Measurements from ENCODE around the gene ABHD17A. TPM values are rescaled to one million over a fixed set of nuclear protein-coding genes. Genes with fewer than 3 reads are reported as not detected.

Gene ABHD17A
- total and polyA plus RNA-seq, 2 of the 8 experiments (the other 6 are each of a cell fraction or from before 2014, with no cell fraction given), result 41.2 to 87.4 TPM

DNA sequence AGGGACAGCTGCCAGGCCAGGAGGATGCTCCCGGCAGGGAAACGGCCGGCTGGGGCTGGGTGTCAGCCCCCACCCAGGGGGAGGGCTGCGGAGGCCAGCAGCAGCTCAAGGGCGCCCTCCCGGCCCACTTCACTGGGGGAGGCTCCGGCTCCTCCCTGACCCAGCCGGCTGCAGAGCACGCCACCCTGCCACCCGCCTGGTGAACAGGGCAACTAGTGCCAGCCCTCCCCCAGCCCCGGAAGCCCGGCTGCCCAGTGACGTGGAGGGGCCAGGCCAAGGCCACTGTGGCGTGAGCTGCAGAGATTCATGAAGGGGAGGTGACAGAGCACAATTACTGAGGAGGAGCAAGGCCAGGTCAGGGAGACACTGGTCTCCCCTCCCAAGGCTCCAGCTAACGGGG lies 51.8 kb downstream of the ABHD17A start:
- FAIRE-seq, result no peak
- peaks cover 9 to 21% of the 10 kb centered on the region in 2 experiments for H4K20me1 ChIP-seq (replicated peaks in 1 of 2; ENCODE audit: control insufficient read depth in 1 of 2, insufficient read depth in 2 of 2, low read length in 2 of 2)
- TF ChIP-seq ASH2L (IDR thresholded peaks at IDR 0.05; ENCODE audit: low read length) (no peak), HDAC6 (IDR thresholded peaks at IDR 0.05; ENCODE audit: low read depth, low read length) (no peak), TCF12 (IDR thresholded peaks at IDR 0.05; ENCODE audit: low read depth, low read length) (no peak), EGR1 (IDR thresholded peaks at IDR 0.05; ENCODE audit: borderline replicate concordance, low read depth, low read length) (no peak), CEBPB (IDR thresholded peaks at IDR 0.05; ENCODE audit: low read depth, low read length) (no peak), SIN3A (conservative IDR thresholded peaks at IDR 0.05 in 1 of 2, IDR thresholded peaks at IDR 0.05 in 1 of 2; ENCODE audit: low read depth in 1 of 2, low read length in 2 of 2) (no peak), ZNF274 (IDR thresholded peaks at IDR 0.05; ENCODE audit: borderline replicate concordance, extremely low read depth, low read length) (no peak), BRCA1 (IDR thresholded peaks at IDR 0.05; ENCODE audit: low read depth, low read length) (no peak), SUZ12 (IDR thresholded peaks at IDR 0.05; ENCODE audit: low read length) (no peak), CTBP2 (IDR thresholded peaks at IDR 0.05; ENCODE audit: borderline replicate concordance, insufficient read depth, insufficient read length, low read length) (no peak)
- TF ChIP-seq, protein P1, sequence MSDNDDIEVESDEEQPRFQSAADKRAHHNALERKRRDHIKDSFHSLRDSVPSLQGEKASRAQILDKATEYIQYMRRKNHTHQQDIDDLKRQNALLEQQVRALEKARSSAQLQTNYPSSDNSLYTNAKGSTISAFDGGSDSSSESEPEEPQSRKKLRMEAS (IDR thresholded peaks at IDR 0.05), result no peak
- TF ChIP-seq, protein P2, sequence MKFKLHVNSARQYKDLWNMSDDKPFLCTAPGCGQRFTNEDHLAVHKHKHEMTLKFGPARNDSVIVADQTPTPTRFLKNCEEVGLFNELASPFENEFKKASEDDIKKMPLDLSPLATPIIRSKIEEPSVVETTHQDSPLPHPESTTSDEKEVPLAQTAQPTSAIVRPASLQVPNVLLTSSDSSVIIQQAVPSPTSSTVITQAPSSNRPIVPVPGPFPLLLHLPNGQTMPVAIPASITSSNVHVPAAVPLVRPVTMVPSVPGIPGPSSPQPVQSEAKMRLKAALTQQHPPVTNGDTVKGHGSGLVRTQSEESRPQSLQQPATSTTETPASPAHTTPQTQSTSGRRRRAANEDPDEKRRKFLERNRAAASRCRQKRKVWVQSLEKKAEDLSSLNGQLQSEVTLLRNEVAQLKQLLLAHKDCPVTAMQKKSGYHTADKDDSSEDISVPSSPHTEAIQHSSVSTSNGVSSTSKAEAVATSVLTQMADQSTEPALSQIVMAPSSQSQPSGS (IDR thresholded peaks at IDR 0.05; ENCODE audit: low read length), result no peak

More for the DNA sequence above, 51.8 kb downstream of the ABHD17A start:
- Histone ChIP-seq H4K91ac (replicated peaks; ENCODE audit: insufficient read length, low read length) (no peak overlapping the region), H2AK5ac (ENCODE audit: low read depth, low read length) (no peak overlapping the region), H2BK5ac (ENCODE audit: low read depth, low read length) (no peak overlapping the region), H4K5ac (ENCODE audit: insufficient read length, low read depth, low read length) (no peak overlapping the region), H3K9ac (replicated peaks in 1 of 4; ENCODE audit: extremely low read depth in 1 of 4, low read depth in 3 of 4, low read length in 3 of 4) (no peak overlapping the region), H3K4ac (replicated peaks; ENCODE audit: insufficient read length, low read depth, low read length) (no peak overlapping the region), H2BK120ac (replicated peaks; ENCODE audit: low read depth, low read length) (no peak overlapping the region), H3K14ac (ENCODE audit: insufficient read length) (no peak overlapping the region), H2AFZ (ENCODE audit: low read length) (no peak overlapping the region), H2BK15ac (ENCODE audit: low read length) (no peak overlapping the region), H4K8ac (ENCODE audit: extremely low read depth, insufficient read depth, low read length) (no peak overlapping the region), H3K27me3 (replicated peaks in 1 of 4; ENCODE audit: control insufficient read depth in 3 of 4, extremely low read depth in 1 of 4, insufficient read depth in 3 of 4, low read length in 3 of 4) (no peaks in the 10 kb centered on the region), H3K23ac (ENCODE audit: insufficient read length) (no peak overlapping the region), H3K4me3 (ENCODE audit: extremely low read depth in 1 of 4, insufficient read depth in 2 of 4, low read depth in 3 of 4, low read length in 4 of 4) (no peak overlapping the region), H3K79me2 (ENCODE audit: control insufficient read depth in 1 of 2, insufficient read depth in 2 of 2, low read length in 2 of 2) (peaks cover 3 to 45% of the 10 kb centered on the region in 2 experiments; a peak in 3 of 4 replicates), H2BK20ac (ENCODE audit: low read length) (no peak overlapping the region), H3K36me3 (ENCODE audit: control insufficient read depth in 2 of 4, insufficient read depth in 4 of 4, low read length in 3 of 4) (0 out of 8 replicates have a peak, but pooled peaks cover 0 to 4% (median 0%) of the 10 kb centered on the region in 4 experiments), H3K27ac (ENCODE audit: low read depth, low read length) (no peak overlapping the region), H3K9me3 (ENCODE audit: insufficient read depth in 2 of 2, low read depth in 1 of 2, low read length in 1 of 2) (no peaks in the 10 kb centered on the region), H3K23me2 (ENCODE audit: low read depth, low read length) (no peaks in the 10 kb centered on the region), H3K4me1 (replicated peaks in 1 of 4; ENCODE audit: control insufficient read depth in 3 of 4, insufficient read depth in 4 of 4, low read length in 3 of 4) (peaks cover 0 to 3% (median 1%) of the 10 kb centered on the region in 4 experiments; a peak in 2 of 7 replicates), H2BK12ac (ENCODE audit: low read depth, low read length) (no peak overlapping the region), H3K56ac (replicated peaks; ENCODE audit: insufficient read length, low read depth, low read length) (no peak overlapping the region), H3K79me1 (ENCODE audit: low read depth, low read length) (peaks cover 20% of the 10 kb centered on the region), H3K4me2 (ENCODE audit: insufficient read depth in 1 of 2, low read depth in 2 of 2, low read length in 2 of 2) (no peak overlapping the region), H3K18ac (ENCODE audit: extremely low read depth, low read length) (no peak overlapping the region)
- POLR2A ChIA-PET (ENCODE audit: partially characterized antibody), result interaction anchor here (1.2 to 2.0 kb wide), 2 partner anchors 10 to 24 kb away, joined by 3 to 5 read pairs; no protein-coding TSS in a partner anchor
- WGBS, 2 experiments (ENCODE audit: extremely low coverage in 1 of 2, insufficient coverage in 1 of 2, insufficient read length in 1 of 2, insufficient replicate concordance in 2 of 2, low coverage in 1 of 2, low lambda C conversion rate in 2 of 2, missing lambda C conversion rate in 1 of 2), result 93% methylated on average over 10 of the region's 15 CpGs; no CpG with 5 or more reads in 1 of the 2 experiments
- CTCF ChIA-PET (ENCODE audit: partially characterized antibody), result interaction anchor here (0.8 to 16.5 kb wide), 7 partner anchors 7 to 64 kb away, joined by 3 to 228 read pairs (median 3); no protein-coding TSS in a partner anchor
- DNase-seq (ENCODE audit: low read depth in 1 of 2, low spot score in 2 of 2), result no peak
